Panc1 (cell line): ENCODE measurements around the gene ZBTB40.

ENCODE experiments used
- POLR2AphosphoS5 ChIP-seq: IDR thresholded peaks from 2 replicates; pipeline ENCODE4 v1.6.1; 2012; ENCODE audit warnings: mild to moderate bottlenecking, low read depth, low read length, moderate library complexity
- TF ChIP-seq, protein P1 (sequence below): fragments of 450-650 bp; IDR thresholded peaks from 2 replicates; pipeline ENCODE4 v1.5.1; 2017; ENCODE audit warnings: mild to moderate bottlenecking

GRCh38 chr1:22498463-22498862 lies 46.8 kb downstream of the ZBTB40 start:
- TF ChIP-seq, protein P1, sequence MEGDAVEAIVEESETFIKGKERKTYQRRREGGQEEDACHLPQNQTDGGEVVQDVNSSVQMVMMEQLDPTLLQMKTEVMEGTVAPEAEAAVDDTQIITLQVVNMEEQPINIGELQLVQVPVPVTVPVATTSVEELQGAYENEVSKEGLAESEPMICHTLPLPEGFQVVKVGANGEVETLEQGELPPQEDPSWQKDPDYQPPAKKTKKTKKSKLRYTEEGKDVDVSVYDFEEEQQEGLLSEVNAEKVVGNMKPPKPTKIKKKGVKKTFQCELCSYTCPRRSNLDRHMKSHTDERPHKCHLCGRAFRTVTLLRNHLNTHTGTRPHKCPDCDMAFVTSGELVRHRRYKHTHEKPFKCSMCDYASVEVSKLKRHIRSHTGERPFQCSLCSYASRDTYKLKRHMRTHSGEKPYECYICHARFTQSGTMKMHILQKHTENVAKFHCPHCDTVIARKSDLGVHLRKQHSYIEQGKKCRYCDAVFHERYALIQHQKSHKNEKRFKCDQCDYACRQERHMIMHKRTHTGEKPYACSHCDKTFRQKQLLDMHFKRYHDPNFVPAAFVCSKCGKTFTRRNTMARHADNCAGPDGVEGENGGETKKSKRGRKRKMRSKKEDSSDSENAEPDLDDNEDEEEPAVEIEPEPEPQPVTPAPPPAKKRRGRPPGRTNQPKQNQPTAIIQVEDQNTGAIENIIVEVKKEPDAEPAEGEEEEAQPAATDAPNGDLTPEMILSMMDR = no peak
- no peak for TF ChIP-seq POLR2AphosphoS5
